Natural killer cell treated with Interleukin-12 subunit alpha and Interleukin-12 subunit beta and Interleukin-15 and Interleukin-18, amount 100 ng/mL, for 72 hours (primary cell): ENCODE data around the gene CCDC78. TPM values are rescaled to one million over a fixed set of nuclear protein-coding genes. Genes with fewer than 3 reads are reported as not detected.
"Not testable (repeated sequence)": the region's sequence is repeated elsewhere in the genome, so short reads cannot be mapped to it uniquely, and the experiment has no call there.

Experiments
- ATAC-seq, 2 donors: fragments of 150-1000 bp; cut with Tn5 transposase in 1 of 2; sonication (Bioruptor Pico), chemical (Tn5 transposase) in 1 of 2; 2 replicates each; pipeline ENCODE4 v1.10.0; 2021
- DNase-seq: peaks from one replicate; pipeline ENCODE4 v3.0.0; 2022; ENCODE audit warnings: low spot score
- H3K27ac Mint-ChIP-seq, 2 donors: 1 replicate in 1 of 2; 2 replicates in 1 of 2; pipeline ENCODE4 v1.8.0; 2022; ENCODE audit warnings: mixed read lengths in 2 of 2, mild to moderate bottlenecking in 1 of 2, moderate library complexity in 1 of 2
- H3K27me3 Mint-ChIP-seq, 2 donors: 1 replicate in 1 of 2; 2 replicates in 1 of 2; pipeline ENCODE4 v1.8.0; 2022; ENCODE audit warnings: mixed read lengths in 2 of 2
- H3K36me3 Mint-ChIP-seq: one replicate; pipeline ENCODE4 v1.8.0; 2022; ENCODE audit warnings: mixed read lengths
- H3K4me1 Mint-ChIP-seq, 2 donors: 1 replicate in 1 of 2; 2 replicates in 1 of 2; pipeline ENCODE4 v1.8.0; 2022; ENCODE audit warnings: low read depth in 2 of 2, mixed read lengths in 2 of 2, mild to moderate bottlenecking in 1 of 2
- H3K4me3 Mint-ChIP-seq: one replicate; pipeline ENCODE4 v1.8.0; 2022; ENCODE audit warnings: mixed read lengths
- H3K9me3 Mint-ChIP-seq: 2 replicates; pipeline ENCODE4 v1.8.0; 2022; ENCODE audit warnings: mixed read lengths
- total RNA-seq, 2 donors: library from RNA; stranded (reverse); gene quantifications; one replicate each; pipeline ENCODE4 v1.2.3, GENCODE V29; 2022

The CCDC78 gene
- total RNA-seq, 2 donors from 2014 or later: 3.1 to 6.4 TPM

- Mint-ChIP-seq H3K36me3 (no peaks in the 10 kb centered on the region), H3K9me3 (no peaks in the 10 kb centered on the region), H3K4me3 (peak overlapping the region; percentile 79), H3K27ac (peak overlapping the region; percentile 41 to 57), H3K4me1 (peaks cover 0 to 15% of the 10 kb centered on the region in 2 donors), H3K27me3 (no peaks in the 10 kb centered on the region)
- no peak for ATAC-seq
- no peak for DNase-seq
These were observed 6.3 kb downstream of the CCDC78 start for GRCh38 chr16:719815-720446.

DNA sequence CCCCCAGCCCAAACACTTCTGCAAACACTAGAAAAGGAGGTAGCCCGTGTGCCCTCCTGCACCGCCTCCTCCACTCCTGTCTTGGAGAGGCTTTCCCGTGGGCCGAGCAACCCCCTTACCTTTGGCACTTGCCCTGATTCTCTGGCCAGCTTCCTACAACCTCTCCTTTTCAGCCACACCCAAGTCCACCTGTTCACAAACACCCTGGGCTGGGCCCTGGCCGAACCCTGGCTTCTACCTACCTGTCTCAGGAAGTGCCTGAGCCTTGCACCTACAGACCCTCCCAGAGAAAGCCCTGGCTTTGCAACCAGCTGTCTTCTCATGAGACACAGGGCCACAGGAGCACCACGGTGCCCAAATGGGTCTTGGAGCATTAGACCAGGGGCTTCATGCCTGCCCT, 7.3 kb downstream of the CCDC78 start:
- Mint-ChIP-seq H3K4me1 (peaks cover 0 to 15% of the 10 kb centered on the region in 2 donors), H3K27me3 (no peaks in the 10 kb centered on the region), H3K27ac (no peak overlapping the region), H3K4me3 (peak overlapping the region; percentile 79), H3K9me3 (no peaks in the 10 kb centered on the region), H3K36me3 (no peaks in the 10 kb centered on the region)
- no peak for ATAC-seq
- DNase-seq: no peak

DNA sequence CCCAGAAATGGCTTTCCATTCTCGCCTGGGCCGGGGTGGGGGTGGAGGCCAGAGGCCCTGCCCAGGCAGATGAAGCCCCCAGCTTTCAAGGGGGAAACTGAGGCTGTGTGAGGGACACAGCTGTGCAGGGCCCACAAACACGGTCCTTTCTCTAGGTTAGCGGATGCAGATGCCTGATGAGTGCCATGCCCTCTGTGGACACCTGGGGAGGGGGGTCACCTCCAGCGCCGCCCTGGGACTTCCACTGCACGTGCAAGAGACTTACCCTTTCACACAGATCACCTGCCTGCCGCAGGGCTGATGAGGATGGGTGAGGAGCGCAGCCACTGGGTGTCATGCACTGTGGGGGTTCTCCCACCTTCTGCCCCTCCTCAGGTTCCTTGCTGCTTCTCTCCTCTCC, 7.9 kb downstream of the CCDC78 start:
- Mint-ChIP-seq H3K4me3 (no peak overlapping the region), H3K27ac (no peak overlapping the region), H3K36me3 (no peaks in the 10 kb centered on the region), H3K27me3 (no peaks in the 10 kb centered on the region), H3K4me1 (peaks cover 0 to 15% of the 10 kb centered on the region in 2 donors), H3K9me3 (no peaks in the 10 kb centered on the region)
- ATAC-seq: no peak
- no peak for DNase-seq

GRCh38 chr16:717450-718245, 8.6 kb downstream of the CCDC78 start:
- no peak overlapping the region for H3K27ac Mint-ChIP-seq
- no peaks in the 10 kb centered on the region for H3K9me3 Mint-ChIP-seq
- H3K4me1 Mint-ChIP-seq: peaks cover 0 to 16% of the 10 kb centered on the region in 2 donors
- H3K27me3 Mint-ChIP-seq: peaks cover 0 to 2% of the 10 kb centered on the region in 2 donors
- DNase-seq: no peak
- ATAC-seq: no peak
- no peaks in the 10 kb centered on the region for H3K36me3 Mint-ChIP-seq
- no peak overlapping the region for H3K4me3 Mint-ChIP-seq

DNA sequence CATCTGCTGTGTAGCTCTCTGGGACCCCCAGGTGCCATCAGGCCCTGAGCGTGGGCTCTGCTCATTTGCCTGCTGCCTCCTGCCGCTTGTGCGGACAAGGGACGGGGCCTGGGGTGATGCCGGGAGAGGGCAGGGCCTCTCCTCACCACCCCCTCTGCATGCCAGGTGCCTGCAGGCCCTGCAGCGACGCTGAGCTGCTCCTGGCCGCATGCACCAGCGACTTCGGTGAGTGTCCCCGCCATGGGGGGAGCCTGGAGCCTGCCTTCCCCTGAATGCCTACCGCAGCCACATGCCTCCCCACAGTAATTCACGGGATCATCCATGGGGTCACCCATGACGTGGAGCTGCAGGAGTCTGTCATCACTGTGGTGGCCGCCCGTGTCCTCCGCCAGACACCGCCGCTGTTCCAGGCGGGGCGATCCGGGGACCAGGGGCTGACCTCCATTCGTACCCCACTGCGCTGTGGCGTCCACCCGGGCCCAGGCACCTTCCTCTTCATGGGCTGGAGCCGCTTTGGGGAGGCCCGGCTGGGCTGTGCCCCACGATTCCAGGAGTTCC, 9.4 kb downstream of the CCDC78 start:
- Mint-ChIP-seq H3K9me3 (no peaks in the 10 kb centered on the region), H3K4me3 (peak overlapping the region; percentile 30), H3K27me3 (peaks cover 0 to 3% of the 10 kb centered on the region in 2 donors), H3K4me1 (peaks cover 0 to 16% of the 10 kb centered on the region in 2 donors), H3K36me3 (no peaks in the 10 kb centered on the region), H3K27ac (no peak overlapping the region)
- DNase-seq (no peak), ATAC-seq (no peak)

GRCh38 chr16:716200-716568, 10.1 kb downstream of the CCDC78 start:
- no peak for ATAC-seq
- no peaks in the 10 kb centered on the region for H3K9me3 Mint-ChIP-seq
- DNase-seq: no peak
- no peaks in the 10 kb centered on the region for H3K36me3 Mint-ChIP-seq
- peaks cover 0 to 3% of the 10 kb centered on the region in 2 donors for H3K27me3 Mint-ChIP-seq
- no peak overlapping the region for H3K27ac Mint-ChIP-seq
- peaks cover 0 to 16% of the 10 kb centered on the region in 2 donors for H3K4me1 Mint-ChIP-seq
- peak overlapping the region; percentile 30 for H3K4me3 Mint-ChIP-seq

DNA sequence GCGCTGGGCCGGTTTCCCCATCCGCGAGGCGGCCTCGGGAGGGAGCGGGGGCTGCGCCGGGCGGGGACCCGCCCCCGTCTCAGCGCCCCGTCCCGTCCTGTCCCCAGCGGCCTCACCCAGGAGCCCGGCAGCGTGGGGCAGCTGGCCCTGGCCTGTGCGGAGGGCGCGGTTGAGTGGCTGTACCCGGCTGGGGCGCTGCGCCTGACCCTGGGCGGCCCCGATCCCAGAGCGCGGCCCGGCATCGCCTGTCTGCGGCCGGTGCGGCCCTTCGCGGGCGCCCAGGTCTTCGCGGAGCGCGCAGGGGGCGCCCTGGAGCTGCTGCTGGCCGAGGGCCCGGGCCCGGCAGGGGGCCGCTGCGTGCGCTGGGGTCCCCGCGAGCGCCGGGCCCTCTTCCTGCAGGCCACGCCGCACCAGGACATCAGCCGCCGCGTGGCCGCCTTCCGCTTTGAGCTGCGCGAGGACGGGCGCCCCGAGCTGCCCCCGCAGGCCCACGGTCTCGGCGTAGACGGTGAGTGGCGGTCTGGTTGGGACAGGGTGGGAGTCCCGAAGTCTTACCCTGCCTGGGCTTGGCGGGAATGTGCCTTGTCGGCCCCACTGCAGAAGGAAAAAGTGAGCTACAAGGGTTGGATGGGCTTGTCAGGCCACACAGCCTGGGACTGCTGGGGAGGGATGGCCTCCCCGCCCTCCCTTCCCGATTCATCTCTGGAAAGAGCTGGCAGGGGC, 10.6 kb downstream of the CCDC78 start:
- ATAC-seq: peak; percentile 34
- Mint-ChIP-seq H3K4me1 (peaks cover 0 to 16% of the 10 kb centered on the region in 2 donors), H3K27ac (no peak overlapping the region), H3K27me3 (peaks cover 0 to 3% of the 10 kb centered on the region in 2 donors), H3K36me3 (no peaks in the 10 kb centered on the region), H3K4me3 (peak overlapping the region; percentile 30), H3K9me3 (no peaks in the 10 kb centered on the region)
- no peak for DNase-seq

DNA sequence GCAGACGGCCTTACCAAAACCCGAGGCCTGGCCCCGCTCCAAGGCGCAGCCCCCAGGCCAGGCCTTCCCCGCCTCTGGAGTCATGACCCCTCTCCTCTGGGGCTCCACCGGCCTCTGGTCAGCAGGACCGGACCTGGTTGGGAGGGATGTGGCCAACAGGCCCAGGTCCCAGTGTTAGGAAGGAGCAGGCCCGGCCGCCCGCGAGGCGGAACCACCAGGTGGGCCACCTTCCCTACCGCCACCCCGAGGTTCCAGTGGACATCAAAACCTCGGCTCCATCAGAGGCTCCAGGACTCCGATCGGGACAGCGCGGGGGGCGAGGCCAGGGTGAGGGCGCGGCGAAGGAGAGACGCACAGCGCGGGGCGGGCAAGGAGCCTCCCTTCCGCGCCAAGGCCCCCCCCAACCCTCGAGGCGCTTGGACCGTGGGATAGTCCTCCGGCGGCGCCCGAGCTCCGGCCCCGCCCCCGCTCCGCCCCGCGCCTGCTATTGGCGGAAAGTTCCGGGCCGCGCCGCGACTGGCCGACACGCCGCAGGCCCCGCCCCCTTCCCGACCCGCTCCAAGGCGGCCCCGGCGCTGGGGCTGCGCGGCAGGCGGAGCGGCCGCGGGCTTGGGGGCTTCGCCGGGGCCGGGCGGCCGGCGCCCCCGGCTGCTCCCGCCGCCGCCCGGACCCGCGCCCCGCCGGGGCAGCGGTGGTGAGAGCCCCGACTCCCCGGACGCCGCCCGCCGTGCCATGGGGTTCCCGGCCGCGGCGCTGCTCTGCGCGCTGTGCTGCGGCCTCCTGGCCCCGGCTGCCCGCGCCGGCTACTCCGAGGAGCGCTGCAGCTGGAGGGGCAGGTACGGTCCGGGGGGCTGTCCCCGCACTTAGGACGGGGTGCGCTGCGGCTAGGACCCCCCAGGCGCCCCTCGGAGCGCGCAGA, 11.4 kb downstream of the CCDC78 start, which contains the start of gene METRN:
TSS of gene METRN (plus strand) at position 561 of the 919 bp plus-strand sequence. CDS start at position 733, 172 bp downstream.
- peak; percentile 92 to 96 for ATAC-seq
- peaks cover 0 to 11% of the 10 kb centered on the region in 2 donors for H3K4me1 Mint-ChIP-seq
- no peaks in the 10 kb centered on the region for H3K9me3 Mint-ChIP-seq
- peak; percentile 94 for DNase-seq
- H3K4me3 Mint-ChIP-seq: peak within 1 kb of the TSS; percentile 30
- H3K36me3 Mint-ChIP-seq: no peaks in the 10 kb centered on the region
- peaks cover 0 to 3% of the 10 kb centered on the region in 2 donors for H3K27me3 Mint-ChIP-seq
- no peak within 1 kb of the TSS for H3K27ac Mint-ChIP-seq

- H3K4me1 Mint-ChIP-seq: peaks cover 0 to 7% of the 10 kb centered on the region in 2 donors
- no peaks in the 10 kb centered on the region for H3K36me3 Mint-ChIP-seq
- DNase-seq (no peak), ATAC-seq (no peak)
- peaks cover 0 to 3% of the 10 kb centered on the region in 2 donors for H3K27me3 Mint-ChIP-seq
- H3K4me3 Mint-ChIP-seq: no peak overlapping the region
- no peak overlapping the region for H3K27ac Mint-ChIP-seq
- no peaks in the 10 kb centered on the region for H3K9me3 Mint-ChIP-seq
These were observed 12.2 kb downstream of the CCDC78 start for GRCh38 chr16:714079-714478.

DNA sequence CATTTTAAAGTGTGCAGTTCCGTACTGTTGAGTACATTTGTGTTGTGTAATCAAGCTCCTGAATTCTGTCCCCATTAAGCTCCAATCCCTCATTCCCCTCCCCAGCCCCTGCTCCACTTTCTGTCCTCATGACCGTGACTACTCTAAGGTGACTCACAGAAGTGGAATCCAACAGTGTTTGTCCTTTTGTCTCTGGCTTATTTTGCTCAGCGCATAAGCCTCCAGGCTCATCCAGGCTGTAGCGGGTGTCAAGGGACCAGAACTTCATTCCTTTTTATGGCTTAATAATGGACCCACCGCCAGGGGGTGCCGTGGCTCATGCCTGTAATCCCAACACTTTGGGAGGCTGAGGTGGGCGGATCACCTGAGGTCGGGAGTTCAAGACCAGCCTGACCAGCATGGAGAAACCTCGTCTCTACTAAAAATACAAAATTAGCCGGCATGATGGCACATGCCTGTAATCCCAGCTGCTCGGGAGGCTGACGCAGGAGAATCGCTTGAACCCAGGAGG, 13.4 kb downstream of the CCDC78 start:
- not testable (repeated sequence) for H3K4me3 Mint-ChIP-seq, H3K27me3 Mint-ChIP-seq, H3K27ac Mint-ChIP-seq, H3K36me3 Mint-ChIP-seq, H3K9me3 Mint-ChIP-seq, H3K4me1 Mint-ChIP-seq, DNase-seq, ATAC-seq

DNA sequence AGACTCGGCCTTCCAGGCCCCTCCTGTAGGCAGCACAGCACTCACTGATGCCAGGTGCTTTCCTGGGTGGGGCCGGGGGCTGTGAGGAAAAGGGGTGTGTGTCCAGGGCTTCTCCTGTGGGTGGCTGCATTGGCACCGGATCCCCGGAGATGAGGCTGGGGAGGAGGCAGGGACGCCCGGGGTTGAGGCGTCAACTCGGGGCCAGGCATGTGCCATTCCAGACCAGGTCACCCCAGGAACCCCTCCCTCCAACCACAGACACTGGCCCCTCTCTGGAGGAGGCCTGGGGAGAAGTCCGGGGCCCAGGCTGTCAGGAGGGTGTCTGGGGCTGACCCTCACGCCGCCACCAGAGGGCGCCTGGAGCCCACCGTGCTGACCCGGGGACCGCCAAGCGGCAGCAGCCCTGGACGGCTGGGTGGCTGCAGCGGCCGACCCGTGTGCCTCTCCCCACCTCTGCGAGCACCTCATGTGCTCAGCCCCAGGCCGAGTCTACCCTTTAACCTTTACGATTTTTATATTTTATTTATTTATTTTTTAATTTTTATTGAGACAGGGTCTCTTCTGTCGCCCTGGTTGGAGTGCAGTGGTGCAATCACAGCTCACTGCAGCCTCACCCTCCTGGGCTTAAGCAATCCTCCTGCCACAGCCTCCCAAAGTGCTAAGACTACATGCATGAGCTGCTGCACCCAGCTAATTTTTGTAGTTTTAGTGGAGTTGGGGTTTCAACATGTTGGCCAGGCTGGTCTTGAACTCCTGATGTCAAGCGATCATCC, 14.5 kb downstream of the CCDC78 start:
- Mint-ChIP-seq H3K36me3 (no peaks in the 10 kb centered on the region), H3K27me3 (peaks cover 0 to 11% of the 10 kb centered on the region in 2 donors), H3K4me3 (no peak overlapping the region), H3K4me1 (peaks cover 0 to 3% of the 10 kb centered on the region in 2 donors), H3K9me3 (no peaks in the 10 kb centered on the region), H3K27ac (no peak overlapping the region)
- peak; percentile 83 for DNase-seq
- ATAC-seq: peak; percentile 71 to 75

- H3K27me3 Mint-ChIP-seq: peaks cover 0 to 11% of the 10 kb centered on the region in 2 donors
- H3K27ac Mint-ChIP-seq: no peak overlapping the region
- H3K36me3 Mint-ChIP-seq: no peaks in the 10 kb centered on the region
- peaks cover 0 to 3% of the 10 kb centered on the region in 2 donors for H3K4me1 Mint-ChIP-seq
- no peaks in the 10 kb centered on the region for H3K9me3 Mint-ChIP-seq
- DNase-seq (no peak), ATAC-seq (no peak)
- H3K4me3 Mint-ChIP-seq: no peak overlapping the region
These were observed 15.2 kb downstream of the CCDC78 start for GRCh38 chr16:711084-711483.
